Measurements from ENCODE around the gene METTL5.
A peak's percentile ranks its signal among the peaks of the same experiment; 100 is the strongest.

The METTL5 gene

DNA sequence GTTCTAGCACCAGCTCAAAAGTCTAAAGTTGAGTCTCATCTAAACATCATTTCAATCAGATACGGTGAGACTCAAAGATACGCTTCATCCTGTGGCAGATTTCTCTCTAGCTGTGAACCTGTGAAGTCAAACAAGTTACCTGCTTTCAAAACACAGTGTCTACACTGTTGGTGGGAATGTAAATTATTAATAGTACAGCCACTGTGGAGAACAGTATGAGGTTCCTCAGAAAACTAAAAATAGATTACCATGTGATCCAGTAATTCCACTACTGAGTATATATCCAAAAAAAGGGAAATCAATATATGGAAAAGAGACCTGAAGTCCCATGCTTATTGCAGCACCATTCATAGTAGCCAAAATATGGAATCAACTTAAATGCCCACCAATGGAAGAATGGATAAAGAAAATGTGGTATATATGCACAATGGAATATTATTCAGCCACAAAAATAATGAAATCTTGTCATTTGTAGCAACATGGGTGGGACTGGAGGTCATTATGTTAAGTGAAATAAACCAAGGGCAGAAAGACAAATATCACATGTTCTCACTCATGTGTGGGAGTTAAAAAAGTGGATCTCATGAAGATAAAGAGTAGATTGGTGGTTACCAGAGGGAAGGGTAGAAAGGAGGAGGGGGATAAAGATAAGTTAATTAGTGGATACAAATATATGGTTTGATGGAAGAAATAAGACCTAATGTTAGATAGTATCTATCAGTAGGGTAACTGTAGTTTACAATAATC lies 14.2 kb upstream of the METTL5 start:
- no peak for DNase-seq (ENCODE audit: extremely low read depth, insufficient read length)
- no peaks in the 10 kb centered on the region for H3K36me3 ChIP-seq (ENCODE audit: control insufficient read depth, insufficient read depth, low read length)
- TF ChIP-seq CTCF (IDR thresholded peaks at IDR 0.05; ENCODE audit: insufficient read depth, low read length, poor library complexity, severe bottlenecking) = no peak
- H3K27me3 ChIP-seq (replicated peaks; ENCODE audit: control insufficient read depth, insufficient read depth, low read length) = no peaks in the 10 kb centered on the region
- H3K4me3 ChIP-seq (replicated peaks; ENCODE audit: low read depth, low read length) = no peak overlapping the region

DNA sequence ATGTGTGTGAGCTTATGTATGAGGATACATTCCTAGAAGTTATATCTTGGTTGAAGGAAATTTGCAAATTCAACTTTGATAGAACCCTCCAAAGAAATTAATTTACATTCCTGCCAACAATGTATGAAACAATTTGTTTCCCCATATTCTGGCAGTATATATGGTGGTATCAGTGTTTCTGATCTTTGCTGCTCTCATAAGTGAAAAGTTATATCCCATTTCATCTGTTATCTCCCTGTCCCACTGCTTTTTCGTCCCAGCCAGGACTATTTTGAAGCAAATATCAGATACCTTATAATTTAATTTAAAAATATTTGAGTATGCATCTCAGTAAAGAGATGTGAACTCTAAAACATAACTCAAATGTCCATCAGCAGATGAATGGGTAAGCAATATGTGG lies 9.7 kb upstream of the METTL5 start:
- Histone ChIP-seq H3K36me3 (ENCODE audit: control insufficient read depth, insufficient read depth, low read length) (no peaks in the 10 kb centered on the region), H3K4me3 (replicated peaks; ENCODE audit: low read depth, low read length) (no peak overlapping the region), H3K27me3 (replicated peaks; ENCODE audit: control insufficient read depth, insufficient read depth, low read length) (no peaks in the 10 kb centered on the region)
- DNase-seq (ENCODE audit: extremely low read depth, insufficient read length) = no peak
- TF ChIP-seq CTCF (IDR thresholded peaks at IDR 0.05; ENCODE audit: insufficient read depth, low read length, poor library complexity, severe bottlenecking) = no peak

- Histone ChIP-seq H3K36me3 (ENCODE audit: control insufficient read depth, insufficient read depth, low read length) (no peaks in the 10 kb centered on the region), H3K27me3 (replicated peaks; ENCODE audit: control insufficient read depth, insufficient read depth, low read length) (no peaks in the 10 kb centered on the region), H3K4me3 (replicated peaks; ENCODE audit: low read depth, low read length) (peak overlapping the region; percentile 91)
- no peak for TF ChIP-seq CTCF (IDR thresholded peaks at IDR 0.05; ENCODE audit: insufficient read depth, low read length, poor library complexity, severe bottlenecking)
- DNase-seq (ENCODE audit: extremely low read depth, insufficient read length) = peak; percentile 25
Measured at GRCh38 chr2:169828141-169828811, 3.6 kb upstream of the METTL5 start.

- H3K4me3 ChIP-seq (replicated peaks; ENCODE audit: low read depth, low read length) = peak within 1 kb of the TSS; percentile 91
- H3K27me3 ChIP-seq (replicated peaks; ENCODE audit: control insufficient read depth, insufficient read depth, low read length) = no peaks in the 10 kb centered on the region
- H3K36me3 ChIP-seq (ENCODE audit: control insufficient read depth, insufficient read depth, low read length) = no peaks in the 10 kb centered on the region
- DNase-seq (ENCODE audit: extremely low read depth, insufficient read length) = peak; percentile 91
- TF ChIP-seq CTCF (IDR thresholded peaks at IDR 0.05; ENCODE audit: insufficient read depth, low read length, poor library complexity, severe bottlenecking) = no peak
Measured at GRCh38 chr2:169827272-169828140, 2.8 kb upstream of the METTL5 start, which contains the start of gene UBR3. Gene UBR3 (plus strand): TSS chr2:169827454. CDS start chr2:169827508, 54 bp downstream.

- no peak for DNase-seq (ENCODE audit: extremely low read depth, insufficient read length)
- Histone ChIP-seq H3K36me3 (ENCODE audit: control insufficient read depth, insufficient read depth, low read length) (no peaks in the 10 kb centered on the region; the same call in 1 of the 2 replicates), H3K4me3 (replicated peaks; ENCODE audit: low read depth, low read length) (peak overlapping the region; percentile 68), H3K27me3 (replicated peaks; ENCODE audit: control insufficient read depth, insufficient read depth, low read length) (no peaks in the 10 kb centered on the region)
- TF ChIP-seq CTCF (IDR thresholded peaks at IDR 0.05; ENCODE audit: insufficient read depth, low read length, poor library complexity, severe bottlenecking) = no peak
Measured at GRCh38 chr2:169823996-169824372, 721 bp downstream of the METTL5 start.

Measured in GM06990 (cell line).